Calu3 (cell line): ENCODE results near the gene ATG16L1. TPM values are rescaled to one million over a fixed set of nuclear protein-coding genes. Genes with fewer than 3 reads are reported as not detected.

Experiments used
- BruUV-seq: library from RNA; stranded (reverse); fragments of 400-500 nt; replicated peaks from 2 replicates; lab custom pipeline; 2021; lab: Mats Ljungman, UMichigan
- CTCF ChIA-PET: fragments of 300-600 bp; sonication (Branson Sonifier 250); formaldehyde crosslinking; loops from one replicate; lab custom pipeline; 2022; ENCODE audit warnings: antibody characterized with exemption; lab: Charles Lee
- DNase-seq: peaks from one replicate; pipeline ENCODE4 v3.0.0; 2022
- H3K27ac Mint-ChIP-seq: one replicate; pipeline ENCODE4 v1.8.0; 2022; ENCODE audit warnings: mixed read lengths; ENCODE audit not compliant: unreplicated experiment
- H3K27me3 Mint-ChIP-seq: one replicate; pipeline ENCODE4 v1.8.0; 2022; ENCODE audit warnings: mixed read lengths; ENCODE audit not compliant: unreplicated experiment
- H3K36me3 Mint-ChIP-seq: one replicate; pipeline ENCODE4 v1.8.0; 2022; ENCODE audit warnings: mild to moderate bottlenecking, moderate library complexity, mixed read lengths; ENCODE audit not compliant: insufficient read depth, unreplicated experiment
- H3K4me1 Mint-ChIP-seq: one replicate; pipeline ENCODE4 v1.8.0; 2022; ENCODE audit warnings: mild to moderate bottlenecking, low read depth, mixed read lengths; ENCODE audit not compliant: unreplicated experiment
- H3K4me3 Mint-ChIP-seq: one replicate; pipeline ENCODE4 v1.8.0; 2022; ENCODE audit warnings: mild to moderate bottlenecking, low read depth, moderate library complexity, mixed read lengths; ENCODE audit not compliant: unreplicated experiment
- H3K9me3 Mint-ChIP-seq: one replicate; pipeline ENCODE4 v1.8.0; 2022; ENCODE audit warnings: low read depth, mixed read lengths; ENCODE audit not compliant: unreplicated experiment
- intact Hi-C: fragments of 100-400 bp; cut with micrococcal nuclease; formaldehyde crosslinking; loops from one replicate; pipeline ENCODE4 v1.10.0; 2022; ENCODE audit not compliant: unreplicated experiment
- total RNA-seq: library from RNA; stranded (reverse); gene quantifications from 2 replicates; pipeline ENCODE4 v1.2.3, GENCODE V29; 2022
- TF ChIP-seq, protein P1 (sequence below): fragments of 200-600 bp; IDR thresholded peaks from one replicate; pipeline ENCODE4 v1.8.0; 2022; ENCODE audit warnings: antibody characterized with exemption; ENCODE audit not compliant: unreplicated experiment

The ATG16L1 gene
- total RNA-seq, 1 experiment from 2014 or later = 45.0 TPM

DNA sequence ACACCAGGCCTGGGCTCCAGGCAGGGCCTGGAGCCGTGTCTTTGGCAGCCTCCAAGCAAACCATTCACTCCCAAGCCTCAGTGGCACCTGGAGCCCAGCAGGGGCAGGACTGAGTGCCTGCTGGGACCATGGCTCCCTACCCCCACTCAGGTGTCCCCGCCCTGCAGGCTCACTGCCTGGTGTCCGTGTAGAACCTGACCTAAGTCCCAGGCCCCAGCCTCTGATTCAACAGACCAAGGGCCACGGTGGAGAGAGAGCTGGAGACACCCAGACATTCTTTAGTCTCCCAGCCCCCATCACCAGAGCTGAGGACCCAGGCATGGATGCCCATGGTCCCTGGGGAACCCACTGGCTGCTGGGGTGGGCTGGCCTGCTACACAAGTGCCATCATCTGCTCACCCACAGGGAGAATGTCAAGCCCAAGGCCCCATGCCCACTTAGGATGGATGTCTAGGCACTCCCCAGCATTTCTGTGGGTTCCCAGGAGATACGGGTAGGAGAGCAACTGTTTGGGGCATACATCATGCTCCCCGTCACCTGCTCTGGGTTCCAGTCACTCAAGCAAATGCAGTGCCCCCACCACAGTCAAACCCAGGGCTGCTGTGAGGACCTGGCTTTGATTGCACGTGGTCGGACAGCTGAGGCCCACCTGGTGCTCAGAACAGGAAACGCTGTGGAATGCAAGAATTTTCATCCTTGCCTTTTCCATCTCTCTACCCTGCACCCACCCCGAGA is 42.9 kb upstream of the ATG16L1 start:
- intact Hi-C loops = no loop called here
- DNase-seq = peak; percentile 49
- Mint-ChIP-seq H3K36me3 (peaks cover 4% of the 10 kb centered on the region), H3K27me3 (peaks cover 13% of the 10 kb centered on the region), H3K4me3 (no peak overlapping the region), H3K27ac (no peak overlapping the region), H3K9me3 (no peaks in the 10 kb centered on the region), H3K4me1 (peaks cover 38% of the 10 kb centered on the region)
- TF ChIP-seq, protein P1, sequence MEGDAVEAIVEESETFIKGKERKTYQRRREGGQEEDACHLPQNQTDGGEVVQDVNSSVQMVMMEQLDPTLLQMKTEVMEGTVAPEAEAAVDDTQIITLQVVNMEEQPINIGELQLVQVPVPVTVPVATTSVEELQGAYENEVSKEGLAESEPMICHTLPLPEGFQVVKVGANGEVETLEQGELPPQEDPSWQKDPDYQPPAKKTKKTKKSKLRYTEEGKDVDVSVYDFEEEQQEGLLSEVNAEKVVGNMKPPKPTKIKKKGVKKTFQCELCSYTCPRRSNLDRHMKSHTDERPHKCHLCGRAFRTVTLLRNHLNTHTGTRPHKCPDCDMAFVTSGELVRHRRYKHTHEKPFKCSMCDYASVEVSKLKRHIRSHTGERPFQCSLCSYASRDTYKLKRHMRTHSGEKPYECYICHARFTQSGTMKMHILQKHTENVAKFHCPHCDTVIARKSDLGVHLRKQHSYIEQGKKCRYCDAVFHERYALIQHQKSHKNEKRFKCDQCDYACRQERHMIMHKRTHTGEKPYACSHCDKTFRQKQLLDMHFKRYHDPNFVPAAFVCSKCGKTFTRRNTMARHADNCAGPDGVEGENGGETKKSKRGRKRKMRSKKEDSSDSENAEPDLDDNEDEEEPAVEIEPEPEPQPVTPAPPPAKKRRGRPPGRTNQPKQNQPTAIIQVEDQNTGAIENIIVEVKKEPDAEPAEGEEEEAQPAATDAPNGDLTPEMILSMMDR = no peak
- CTCF ChIA-PET = interaction anchor here (0.6 to 1.4 kb wide), 2 partner anchors 16 to 515 kb away, joined by 3 read pairs; no protein-coding TSS in a partner anchor
- BruUV-seq = no TSS peak

- CTCF ChIA-PET = interaction anchor here (0.6 to 1.4 kb wide), 3 partner anchors 11 to 514 kb away, joined by 3 to 5 read pairs (median 3); no protein-coding TSS in a partner anchor
- Mint-ChIP-seq H3K4me1 (peaks cover 38% of the 10 kb centered on the region), H3K9me3 (no peaks in the 10 kb centered on the region), H3K27ac (no peak overlapping the region), H3K4me3 (no peak overlapping the region), H3K27me3 (peaks cover 13% of the 10 kb centered on the region), H3K36me3 (peaks cover 4% of the 10 kb centered on the region)
- DNase-seq = no peak
- BruUV-seq = no TSS peak
- TF ChIP-seq, protein P1 = no peak
- intact Hi-C loops = no loop called here
Observed at GRCh38 chr2:233209117-233209532, 42.3 kb upstream of the ATG16L1 start.

GRCh38 chr2:233209533-233210171 is 41.8 kb upstream of the ATG16L1 start:
- H3K4me3 Mint-ChIP-seq = no peak overlapping the region
- H3K4me1 Mint-ChIP-seq = peaks cover 38% of the 10 kb centered on the region
- BruUV-seq = no TSS peak
- intact Hi-C loops = no loop called here
- peaks cover 13% of the 10 kb centered on the region for H3K27me3 Mint-ChIP-seq
- DNase-seq = no peak
- no peak overlapping the region for H3K27ac Mint-ChIP-seq
- H3K9me3 Mint-ChIP-seq = no peaks in the 10 kb centered on the region
- peaks cover 4% of the 10 kb centered on the region for H3K36me3 Mint-ChIP-seq
- TF ChIP-seq, protein P1 = no peak
- CTCF ChIA-PET = interaction anchor here (1.4 kb wide), 1 partner anchor 12 kb away, joined by 5 read pairs; no protein-coding TSS in a partner anchor

DNA sequence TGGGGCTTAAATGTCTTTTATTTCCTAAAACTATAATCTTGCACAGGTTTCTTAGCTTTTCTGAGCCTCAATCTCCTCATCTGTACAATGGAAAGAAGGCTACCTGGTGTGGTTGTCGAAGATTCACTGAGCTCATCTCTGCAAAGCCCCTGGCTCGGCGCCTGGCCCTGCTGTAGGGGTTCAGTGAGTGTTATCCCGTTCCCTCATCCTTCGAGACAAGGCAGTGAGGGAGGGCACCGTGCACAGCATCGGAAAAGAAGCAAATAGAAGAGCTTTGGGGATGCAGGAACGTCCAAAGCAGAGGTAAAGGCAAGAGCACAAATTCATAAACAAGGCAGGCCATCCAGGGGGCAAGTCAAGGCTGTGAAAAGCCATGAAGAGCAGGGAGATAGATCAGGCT is 41.2 kb upstream of the ATG16L1 start:
- CTCF ChIA-PET = interaction anchor here (1.4 kb wide), 1 partner anchor 12 kb away, joined by 5 read pairs; no protein-coding TSS in a partner anchor
- Mint-ChIP-seq H3K4me1 (peaks cover 38% of the 10 kb centered on the region), H3K4me3 (no peak overlapping the region)

More for the DNA sequence above, 41.2 kb upstream of the ATG16L1 start:
- H3K36me3 Mint-ChIP-seq = peaks cover 4% of the 10 kb centered on the region
- H3K27me3 Mint-ChIP-seq = peaks cover 13% of the 10 kb centered on the region
- TF ChIP-seq, protein P1 = no peak
- intact Hi-C loops = no loop called here
- no peak overlapping the region for H3K27ac Mint-ChIP-seq
- no peak for DNase-seq
- H3K9me3 Mint-ChIP-seq = no peaks in the 10 kb centered on the region
- no TSS peak for BruUV-seq
